HG03095 (cell line): Measurements from ENCODE around the gene ITGA5.

Experiments used
- ATAC-seq: cut with Tn5 transposase; IDR thresholded peaks from one replicate; pipeline ENCODE4 v1.9.1; 2021; ENCODE audit warnings: moderate library complexity; ENCODE audit not compliant: unreplicated experiment

ITGA5 gene

GRCh38 chr12:54419088-54419887 lies at the start of gene ITGA5:
Gene ITGA5 (minus strand): TSS chr12:54419266. CDS start chr12:54419198, 68 bp downstream.
- ATAC-seq = no peak

- no peak for ATAC-seq
These were observed 46.9 kb upstream of the ITGA5 start for GRCh38 chr12:54465857-54466523.

GRCh38 chr12:54463484-54463883 lies 44.4 kb upstream of the ITGA5 start:
- no peak for ATAC-seq

GRCh38 chr12:54463034-54463433 lies 44.0 kb upstream of the ITGA5 start:
- no peak for ATAC-seq

GRCh38 chr12:54460317-54460923 lies 41.4 kb upstream of the ITGA5 start:
- no peak for ATAC-seq

- ATAC-seq = no peak
These were observed 40.3 kb upstream of the ITGA5 start for GRCh38 chr12:54459355-54459754.

- no peak for ATAC-seq
These were observed 36.8 kb upstream of the ITGA5 start for GRCh38 chr12:54455760-54456469.

GRCh38 chr12:54452628-54453027 lies 33.6 kb upstream of the ITGA5 start:
- ATAC-seq = no peak

GRCh38 chr12:54448344-54448743 lies 29.3 kb upstream of the ITGA5 start:
- ATAC-seq = no peak

- ATAC-seq = no peak
These were observed 28.9 kb upstream of the ITGA5 start for GRCh38 chr12:54447917-54448316.

GRCh38 chr12:54444206-54444605 lies 25.1 kb upstream of the ITGA5 start:
- ATAC-seq = no peak

GRCh38 chr12:54443446-54443845 lies 24.4 kb upstream of the ITGA5 start:
- ATAC-seq = no peak

- ATAC-seq = no peak
These were observed 23.9 kb upstream of the ITGA5 start for GRCh38 chr12:54442961-54443360.

- no peak for ATAC-seq
These were observed 23.0 kb upstream of the ITGA5 start for GRCh38 chr12:54442099-54442498.

- ATAC-seq = no peak
These were observed 20.6 kb upstream of the ITGA5 start for GRCh38 chr12:54439521-54440255.

- ATAC-seq = no peak
These were observed 20.0 kb upstream of the ITGA5 start for GRCh38 chr12:54439096-54439495.

- ATAC-seq = no peak
These were observed 19.5 kb upstream of the ITGA5 start for GRCh38 chr12:54438517-54438916.

GRCh38 chr12:54437697-54438096 lies 18.6 kb upstream of the ITGA5 start:
- no peak for ATAC-seq

GRCh38 chr12:54437243-54437642 lies 18.2 kb upstream of the ITGA5 start:
- no peak for ATAC-seq

GRCh38 chr12:54432815-54433164 lies 13.7 kb upstream of the ITGA5 start:
- no peak for ATAC-seq
